Amygdala (tissue), 56 donors: ENCODE results near the gene FKBP7.
"Not testable (repeated sequence)": the region's sequence is repeated elsewhere in the genome, so short reads cannot be mapped to it uniquely, and the experiment has no call there.

ENCODE experiments used
- DNase-seq, 56 donors: peaks; one replicate each; lab custom pipeline; 2025; lab: John Stamatoyannopoulos, UW

The FKBP7 gene

GRCh38 chr2:178450774-178451525 lies 27.4 kb downstream of the FKBP7 start, which contains the start of the genes PJVK and PRKRA:
PJVK (plus strand) TSS chr2:178451378; CDS start chr2:178453410, 2,032 bp downstream.
PRKRA (minus strand) TSS chr2:178451175; CDS start chr2:178451030, 145 bp downstream.
- peak; percentile 75 to 99 (median 96) for DNase-seq

DNA sequence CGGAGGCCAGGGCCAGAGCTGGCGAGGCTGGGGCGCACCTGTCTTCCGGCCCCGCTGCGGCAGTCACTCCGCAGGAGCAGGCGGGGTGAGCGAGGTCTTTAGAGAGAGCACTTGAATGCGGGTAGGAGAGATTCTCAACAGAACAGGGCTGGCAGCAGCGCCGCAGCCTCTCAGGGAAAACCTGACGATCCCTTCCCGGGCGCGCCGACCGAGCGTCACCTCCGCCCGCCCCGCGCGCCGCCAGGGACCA lies 28.0 kb downstream of the FKBP7 start:
- peak in 7 of 56 donors; percentile 33 to 78 (median 64) for DNase-seq

GRCh38 chr2:178449700-178450523 lies 28.5 kb downstream of the FKBP7 start:
- peak in 3 of 56 donors; percentile 26 to 74 (median 57) for DNase-seq

GRCh38 chr2:178448968-178449661 lies 29.3 kb downstream of the FKBP7 start:
- no peak for DNase-seq

GRCh38 chr2:178441426-178441825 lies 37.0 kb downstream of the FKBP7 start:
- DNase-seq: no peak

DNA sequence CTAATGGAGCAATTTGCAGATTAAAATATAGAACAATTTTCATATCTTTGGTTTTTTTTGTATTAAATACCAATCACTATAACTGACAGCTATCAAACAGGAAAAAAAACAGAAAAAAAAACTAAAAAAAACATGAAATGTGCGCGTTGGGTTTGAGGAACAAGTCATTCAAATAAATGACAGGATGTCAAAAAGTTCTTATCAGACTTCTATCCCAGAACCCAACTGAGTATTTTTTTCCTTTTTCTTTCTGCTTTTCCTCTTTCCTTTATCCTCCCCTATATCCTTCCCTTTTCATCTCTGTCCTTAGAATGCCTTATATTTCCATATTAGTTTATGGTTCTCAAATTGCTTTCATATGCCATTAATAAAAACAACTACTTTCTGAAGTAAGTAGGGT lies 41.7 kb downstream of the FKBP7 start:
- DNase-seq: no peak

DNA sequence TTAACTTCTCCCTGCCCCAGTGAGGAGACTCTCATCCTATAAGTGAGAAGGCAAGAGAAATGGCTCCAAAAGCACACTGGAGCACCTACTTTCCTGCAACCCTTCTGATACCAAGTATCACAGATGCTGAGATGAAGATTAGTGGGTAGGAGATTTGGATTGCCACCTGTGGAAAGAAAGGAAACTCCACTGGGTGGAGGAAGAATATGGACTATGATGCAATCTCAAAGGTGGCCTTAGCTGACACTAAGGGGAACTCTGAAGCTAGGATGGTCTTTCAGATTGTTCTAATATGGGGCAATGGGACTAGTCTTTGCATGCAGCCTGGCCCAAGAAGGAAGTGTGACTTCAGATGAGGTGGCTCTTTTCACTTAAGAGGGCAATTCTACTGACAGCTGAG lies 49.1 kb downstream of the FKBP7 start:
- no peak for DNase-seq

DNA sequence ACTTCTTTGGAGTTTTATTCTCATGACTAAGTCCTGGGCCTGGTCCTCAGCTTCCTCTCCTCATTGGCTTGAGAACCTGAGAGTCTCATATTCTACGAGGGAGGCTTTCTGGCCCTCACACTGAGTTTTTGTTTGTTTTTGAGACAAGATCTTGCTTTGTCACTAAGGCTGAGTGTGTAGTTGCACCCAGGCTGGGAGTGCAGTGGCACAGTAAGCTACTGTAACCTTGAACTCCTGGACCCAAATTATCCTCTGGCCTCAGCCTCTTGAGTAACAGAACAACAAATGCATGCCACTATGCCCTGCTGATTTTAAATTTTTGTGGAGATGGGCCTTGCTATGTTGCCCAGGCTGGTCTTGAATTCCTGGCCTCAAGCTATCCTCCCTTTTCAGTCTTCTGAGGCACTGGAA lies 50.0 kb downstream of the FKBP7 start:
- DNase-seq: no peak

DNA sequence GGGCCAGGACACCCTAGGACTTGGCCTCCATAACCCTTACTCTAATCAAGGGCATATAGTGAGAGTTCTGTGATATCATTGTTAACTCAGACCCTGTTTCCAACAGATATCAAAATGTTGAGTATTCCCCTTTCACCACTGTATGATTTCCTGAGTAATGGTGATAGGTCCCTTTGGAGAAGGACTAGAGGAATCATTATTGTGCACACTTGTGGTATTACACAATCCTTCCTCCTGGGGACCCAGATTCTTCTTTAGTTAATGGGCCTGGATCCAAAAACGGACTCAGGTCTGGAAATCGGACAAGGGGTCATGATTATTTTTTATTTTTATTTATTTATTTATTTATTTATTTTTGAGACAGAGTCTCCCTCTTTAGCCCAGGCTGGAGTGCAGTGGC lies 50.9 kb downstream of the FKBP7 start:
- no peak for DNase-seq

DNA sequence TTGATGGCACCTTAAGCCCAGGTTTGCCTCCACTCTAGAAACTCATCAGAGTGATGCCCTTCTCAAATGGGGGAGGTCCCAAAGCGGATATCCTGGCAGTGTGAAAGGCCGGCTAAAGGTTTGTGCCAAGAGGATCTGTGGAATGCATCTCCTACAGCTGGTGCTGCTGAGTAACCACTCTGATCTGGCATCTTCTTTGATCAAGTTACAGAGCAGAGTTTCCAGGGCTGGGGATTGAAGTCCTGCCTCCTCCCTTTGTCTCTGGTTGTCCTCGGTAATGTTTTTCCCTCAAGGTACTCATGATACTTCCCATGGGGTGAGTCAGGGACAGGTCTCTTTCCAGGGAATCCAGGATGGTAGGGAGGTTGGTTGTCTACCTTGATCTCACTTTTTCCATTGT lies 52.0 kb downstream of the FKBP7 start:
- DNase-seq: no peak

- no peak for DNase-seq
Observed at GRCh38 chr2:178425255-178425827, 53.1 kb downstream of the FKBP7 start.

DNA sequence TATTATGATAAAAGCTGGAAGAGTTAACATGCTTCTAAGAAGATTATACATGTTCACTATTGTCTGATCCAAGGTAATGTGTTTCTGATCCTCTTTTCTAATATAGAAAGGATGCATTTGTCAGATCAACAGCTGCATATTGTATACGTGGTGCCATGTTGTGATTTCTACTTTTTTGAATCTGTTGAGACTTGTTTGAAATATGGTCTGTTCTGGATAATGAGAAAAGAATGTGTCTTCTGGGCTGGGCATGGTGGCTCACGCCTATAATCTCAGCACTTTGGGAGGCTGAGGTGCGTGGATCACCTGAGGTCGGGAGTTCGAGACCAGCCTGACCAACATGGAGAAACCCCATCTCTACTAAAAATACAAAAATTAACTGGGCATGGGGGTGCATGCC lies 54.7 kb downstream of the FKBP7 start:
- not testable (repeated sequence) for DNase-seq

- no peak for DNase-seq
Observed at GRCh38 chr2:178422097-178422496, 56.3 kb downstream of the FKBP7 start.

DNA sequence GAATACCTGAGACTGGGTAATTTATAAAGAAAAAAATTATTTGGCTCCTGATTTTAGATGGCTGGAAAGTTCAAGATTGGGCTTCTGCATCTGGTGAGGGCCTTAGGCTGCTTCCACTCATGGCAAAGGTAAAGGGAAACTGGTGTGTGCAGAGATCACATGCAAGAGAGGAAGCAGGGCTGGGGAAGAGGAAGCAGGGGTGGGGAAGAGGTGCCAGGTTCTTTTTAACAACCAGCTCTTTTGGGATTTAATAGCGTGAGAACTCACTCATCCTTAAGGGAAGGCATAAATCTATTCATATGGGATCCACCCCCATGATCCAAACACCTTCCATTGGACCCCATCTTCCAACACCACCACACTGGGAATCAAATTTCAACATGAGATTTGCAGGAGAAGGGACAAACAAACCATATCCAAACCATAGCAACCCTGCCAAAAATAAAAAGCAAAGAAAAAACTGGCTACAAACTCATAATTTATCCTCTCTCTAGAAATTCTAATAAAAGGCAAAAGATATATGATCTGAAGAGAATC lies 57.9 kb downstream of the FKBP7 start:
- DNase-seq: no peak

DNA sequence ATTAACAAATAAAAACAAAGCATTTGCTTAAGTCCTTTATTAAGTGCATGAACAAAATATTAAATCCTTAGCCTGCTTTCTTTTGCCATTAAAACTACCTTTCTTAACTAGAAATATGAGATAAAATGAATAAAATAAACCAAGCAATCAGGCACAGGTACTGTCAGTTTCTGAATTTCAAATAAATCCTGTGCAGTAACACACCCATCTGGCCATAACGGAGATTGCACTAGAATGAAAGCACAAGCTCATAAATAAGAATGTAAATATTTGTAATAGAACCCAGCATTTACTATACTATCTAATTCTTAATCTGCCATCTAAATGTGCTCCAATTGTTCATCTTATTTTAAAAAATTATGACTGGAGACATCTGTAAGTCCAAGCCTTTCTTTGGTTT lies 59.3 kb downstream of the FKBP7 start:
- no peak for DNase-seq

- DNase-seq: no peak
Observed at GRCh38 chr2:178418426-178418825, 60.0 kb downstream of the FKBP7 start.

GRCh38 chr2:178417916-178418315 lies 60.5 kb downstream of the FKBP7 start:
- DNase-seq: no peak

- no peak for DNase-seq
Observed at GRCh38 chr2:178415979-178416378, 62.4 kb downstream of the FKBP7 start.

DNA sequence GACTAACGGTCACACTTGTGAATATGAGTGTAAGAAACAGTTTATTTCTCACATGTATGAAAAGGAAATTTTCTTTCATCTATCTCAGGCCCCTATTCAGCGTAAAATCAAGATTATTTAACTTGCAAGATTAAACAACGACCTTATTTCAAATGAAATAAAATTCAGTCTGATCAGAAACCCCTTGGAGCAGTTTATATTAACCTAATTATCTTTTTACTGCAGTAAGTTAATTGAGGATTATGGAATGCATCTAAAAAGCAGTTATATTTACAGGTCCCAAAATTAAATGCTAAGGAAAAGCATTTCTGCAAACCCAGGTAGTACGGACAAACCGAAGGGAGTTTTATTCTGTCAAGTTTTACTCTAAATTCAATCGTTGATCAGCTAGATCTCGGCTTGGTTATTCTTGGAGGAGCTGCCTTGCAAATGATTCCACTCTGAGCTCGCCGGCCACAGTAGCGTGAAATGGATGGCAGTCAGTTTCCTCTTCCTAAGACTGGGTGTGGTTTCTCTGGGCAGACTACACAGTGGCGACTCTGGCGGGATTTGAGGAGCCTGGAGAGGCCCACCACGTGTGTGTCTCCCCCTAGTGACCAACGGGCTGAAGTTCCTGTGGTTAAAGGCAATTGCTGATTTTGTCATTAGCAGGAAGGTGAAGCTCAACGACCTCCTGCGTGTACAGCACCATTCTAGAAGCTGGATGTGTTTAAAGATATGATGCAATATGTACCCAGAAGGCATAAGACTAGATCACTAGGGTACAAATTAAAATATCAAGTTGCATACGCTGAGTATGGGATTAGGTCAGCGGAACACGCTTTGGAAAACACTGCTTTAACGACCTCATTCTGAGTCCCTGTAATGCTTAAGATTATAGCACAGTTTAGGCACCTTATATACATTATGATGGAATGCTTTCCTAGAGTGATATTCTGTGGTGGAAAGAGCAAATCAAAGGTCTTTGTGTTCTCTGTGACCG lies 63.8 kb downstream of the FKBP7 start:
- DNase-seq: peak; percentile 10 to 89 (median 70)
